HepG2 (cell line): ENCODE measurements around the gene PPP4C. TPM values are rescaled to one million over a fixed set of nuclear protein-coding genes. Genes with fewer than 3 reads are reported as not detected.

ENCODE experiments used
- E2F5 ChIP-seq: sonication (generic); formaldehyde crosslinking; conservative IDR thresholded peaks from 2 replicates; pipeline ENCODE4 v1.4.0; 2020; ENCODE audit warnings: missing genetic modification reagents
- ELF3 ChIP-seq: IDR thresholded peaks from 2 replicates; pipeline ENCODE4 v1.6.1; 2016; ENCODE audit warnings: missing genetic modification reagents, missing compliant biosample characterization
- EZH2 ChIP-seq: conservative IDR thresholded peaks from 2 replicates; pipeline ENCODE4 v1.6.1; 2012; ENCODE audit warnings: mild to moderate bottlenecking, low read depth, low read length, moderate library complexity
- GMEB2 ChIP-seq: IDR thresholded peaks from 2 replicates; pipeline ENCODE4 v1.6.1; 2016; ENCODE audit warnings: missing biosample characterization, missing genetic modification reagents, low read depth
- HCFC1 ChIP-seq: fragments of 150-350 bp; IDR thresholded peaks from 2 replicates; pipeline ENCODE4 v1.6.1; 2014; ENCODE audit warnings: low read depth, low read length
- KAT7 ChIP-seq: IDR thresholded peaks from 2 replicates; pipeline ENCODE4 v1.6.1; 2018; ENCODE audit warnings: borderline replicate concordance, missing compliant biosample characterization
- MTA3 ChIP-seq: sonication (generic); formaldehyde crosslinking; IDR thresholded peaks from 2 replicates; pipeline ENCODE4 v1.4.0; 2020; ENCODE audit warnings: missing genetic modification reagents
- NCOR1 ChIP-seq: fragments of 200-600 bp; sonication (generic); IDR thresholded peaks from 2 replicates; pipeline ENCODE4 v1.7.0; 2017; ENCODE audit warnings: antibody characterized with exemption, low read length, borderline replicate concordance
- REL ChIP-seq: sonication (generic); formaldehyde crosslinking; conservative IDR thresholded peaks from 2 replicates; pipeline ENCODE4 v1.8.0; 2022; ENCODE audit warnings: mild to moderate bottlenecking, missing genetic modification reagents, moderate library complexity
- SIN3B ChIP-seq: fragments of 150-350 bp; IDR thresholded peaks from 2 replicates; pipeline ENCODE4 v1.6.1; 2014; ENCODE audit warnings: low read length
- ZFP41 ChIP-seq: sonication (generic); formaldehyde crosslinking; IDR thresholded peaks from 2 replicates; pipeline ENCODE4 v1.4.0; 2020; ENCODE audit warnings: mild to moderate bottlenecking, missing genetic modification reagents, borderline replicate concordance
- ZNF101 ChIP-seq: sonication (generic); formaldehyde crosslinking; IDR thresholded peaks from 2 replicates; pipeline ENCODE4 v1.4.0; 2020; ENCODE audit warnings: mild to moderate bottlenecking, low read depth, missing genetic modification reagents, borderline replicate concordance
- ZNF44 ChIP-seq: sonication (generic); formaldehyde crosslinking; IDR thresholded peaks from 2 replicates; pipeline ENCODE4 v1.5.1; 2020; ENCODE audit warnings: mild to moderate bottlenecking, missing genetic modification reagents
- ZNF451 ChIP-seq: sonication (generic); formaldehyde crosslinking; IDR thresholded peaks from 2 replicates; pipeline ENCODE4 v1.5.0; 2020; ENCODE audit warnings: mild to moderate bottlenecking, missing genetic modification reagents
- ZNF576 ChIP-seq: sonication (generic); formaldehyde crosslinking; IDR thresholded peaks from 2 replicates; pipeline ENCODE4 v1.4.0; 2020; ENCODE audit warnings: mild to moderate bottlenecking, missing genetic modification reagents
- ZNF776 ChIP-seq: sonication (generic); formaldehyde crosslinking; IDR thresholded peaks from 2 replicates; pipeline ENCODE4 v1.4.0; 2020; ENCODE audit warnings: mild to moderate bottlenecking, missing genetic modification reagents
- ZSCAN12 ChIP-seq: sonication (generic); formaldehyde crosslinking; IDR thresholded peaks from 2 replicates; pipeline ENCODE4 v1.9.0; 2021; ENCODE audit warnings: mild to moderate bottlenecking, missing genetic modification reagents
- ZSCAN21 ChIP-seq: sonication (generic); formaldehyde crosslinking; IDR thresholded peaks from 2 replicates; pipeline ENCODE4 v1.8.0; 2022; ENCODE audit warnings: mild to moderate bottlenecking, missing genetic modification reagents, moderate library complexity, borderline replicate concordance
- polyA plus RNA-seq, 8 experiments: library from polyadenylated mRNA; depleted of rRNA in 3 of 8; stranded (reverse) in 7 of 8; unstranded in 1 of 8; fragments of >200 nt; fragmentation: Illumina TruSeq in 4 of 8; extraction: Trizol in 4 of 8; gene quantifications; 2 replicates each; pipeline versions ENCODE4 v1.2.1 to v1.2.3, GENCODE V29; 2011 to 2016; ENCODE audit warnings: low read depth in 4 of 8, missing spikeins in 1 of 8, mixed read lengths in 1 of 8; ENCODE audit not compliant: insufficient read depth in 1 of 8
- total RNA-seq, 5 experiments: library from RNA; depleted of rRNA; stranded (reverse); fragments of >200 nt; fragmentation: Illumina TruSeq; extraction: Trizol; gene quantifications; 2 replicates each; pipeline ENCODE4 v1.2.3, GENCODE V29; 2016; ENCODE audit warnings: low read depth in 1 of 5
- TF ChIP-seq, protein P1 (sequence below): sonication (generic); formaldehyde crosslinking; IDR thresholded peaks from 2 replicates; pipeline ENCODE4 v1.5.1; 2020; ENCODE audit warnings: mild to moderate bottlenecking, missing genetic modification reagents, moderate library complexity
- TF ChIP-seq, protein P2 (sequence below): sonication (generic); formaldehyde crosslinking; IDR thresholded peaks from 2 replicates; pipeline ENCODE4 v1.8.0; 2022; ENCODE audit warnings: missing genetic modification reagents, low read depth, mild to moderate bottlenecking, borderline replicate concordance
- TF ChIP-seq, protein P3 (sequence below): fragments of 450-650 bp; IDR thresholded peaks from 2 replicates; pipeline ENCODE4 v1.6.1; 2016

The PPP4C gene
- total and polyA plus RNA-seq, 2 of the 13 experiments (the other 11 are each of a cell fraction or from before 2014, with no cell fraction given) = 176 to 220 TPM

- TF ChIP-seq ZNF776 (CRISPR knock-in tag) (peak; percentile 99), NCOR1 (peak; percentile 74; the same call in 1 of the 2 replicates), ZFP41 (CRISPR knock-in tag) (peak; percentile 86), E2F5 (peak; percentile 21; the same call in 1 of the 2 replicates), ZNF451 (CRISPR knock-in tag) (peak; percentile 97), KAT7 (CRISPR knock-in tag) (peak; percentile 98), ZSCAN21 (peak; percentile 96), HCFC1 (0 out of 2 replicates have a peak, but pooled peaks have one; percentile 39), SIN3B (no peak; the same call in none of the 2 replicates), GMEB2 (CRISPR knock-in tag) (peak; percentile 68), ZSCAN12 (CRISPR knock-in tag) (peak; percentile 74), ZNF101 (CRISPR knock-in tag) (0 out of 2 replicates have a peak, but pooled peaks have one; percentile 38), EZH2 (no peak), ELF3 (CRISPR knock-in tag) (peak; percentile 99), ZNF576 (CRISPR knock-in tag) (peak; percentile 74), REL (CRISPR knock-in tag) (peak; percentile 90; the same call in 1 of the 2 replicates), MTA3 (CRISPR knock-in tag) (no peak), ZNF44 (CRISPR knock-in tag) (no peak; the same call in 1 of the 2 replicates)
- TF ChIP-seq, protein P1, sequence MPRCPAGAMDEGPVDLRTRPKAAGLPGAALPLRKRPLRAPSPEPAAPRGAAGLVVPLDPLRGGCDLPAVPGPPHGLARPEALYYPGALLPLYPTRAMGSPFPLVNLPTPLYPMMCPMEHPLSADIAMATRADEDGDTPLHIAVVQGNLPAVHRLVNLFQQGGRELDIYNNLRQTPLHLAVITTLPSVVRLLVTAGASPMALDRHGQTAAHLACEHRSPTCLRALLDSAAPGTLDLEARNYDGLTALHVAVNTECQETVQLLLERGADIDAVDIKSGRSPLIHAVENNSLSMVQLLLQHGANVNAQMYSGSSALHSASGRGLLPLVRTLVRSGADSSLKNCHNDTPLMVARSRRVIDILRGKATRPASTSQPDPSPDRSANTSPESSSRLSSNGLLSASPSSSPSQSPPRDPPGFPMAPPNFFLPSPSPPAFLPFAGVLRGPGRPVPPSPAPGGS = peak; percentile 83; the same call in 1 of the 2 replicates
- TF ChIP-seq, protein P2, sequence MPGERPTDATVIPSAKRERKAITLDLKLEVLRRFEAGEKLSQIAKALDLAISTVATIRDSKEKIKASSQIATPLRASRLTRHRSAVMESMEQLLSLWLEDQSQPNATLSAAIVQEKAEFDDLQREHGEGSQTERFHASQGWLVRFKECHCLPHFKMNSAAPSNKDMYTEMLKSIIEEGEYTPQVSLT (CRISPR knock-in tag) = peak; percentile 28; the same call in 1 of the 2 replicates
- TF ChIP-seq, protein P3, sequence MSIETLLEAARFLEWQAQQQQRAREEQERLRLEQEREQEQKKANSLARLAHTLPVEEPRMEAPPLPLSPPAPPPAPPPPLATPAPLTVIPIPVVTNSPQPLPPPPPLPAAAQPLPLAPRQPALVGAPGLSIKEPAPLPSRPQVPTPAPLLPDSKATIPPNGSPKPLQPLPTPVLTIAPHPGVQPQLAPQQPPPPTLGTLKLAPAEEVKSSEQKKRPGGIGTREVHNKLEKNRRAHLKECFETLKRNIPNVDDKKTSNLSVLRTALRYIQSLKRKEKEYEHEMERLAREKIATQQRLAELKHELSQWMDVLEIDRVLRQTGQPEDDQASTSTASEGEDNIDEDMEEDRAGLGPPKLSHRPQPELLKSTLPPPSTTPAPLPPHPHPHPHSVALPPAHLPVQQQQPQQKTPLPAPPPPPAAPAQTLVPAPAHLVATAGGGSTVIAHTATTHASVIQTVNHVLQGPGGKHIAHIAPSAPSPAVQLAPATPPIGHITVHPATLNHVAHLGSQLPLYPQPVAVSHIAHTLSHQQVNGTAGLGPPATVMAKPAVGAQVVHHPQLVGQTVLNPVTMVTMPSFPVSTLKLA = peak; percentile 50; the same call in 1 of the 2 replicates
Measured at GRCh38 chr16:30065102-30065942, 10.5 kb upstream of the PPP4C start, which contains the start of gene ALDOA (continued).
